K562 (cell line): ENCODE measurements around the gene THOP1. TPM values are rescaled to one million over a fixed set of nuclear protein-coding genes. Genes with fewer than 3 reads are reported as not detected.

Experiments
- EP400 ChIP-seq: fragments of 450-650 bp; IDR thresholded peaks from 2 replicates; pipeline ENCODE4 v1.6.1; 2017; ENCODE audit warnings: antibody characterized with exemption, mild to moderate bottlenecking, moderate library complexity
- JUNB ChIP-seq: fragments of 450-650 bp; formaldehyde crosslinking; conservative IDR thresholded peaks from 2 replicates; pipeline ENCODE4 v1.4.0; 2020; ENCODE audit warnings: mild to moderate bottlenecking
- MBD1 ChIP-seq: fragments of 250-450 bp; sonication (Bioruptor Pico); IDR thresholded peaks from 2 replicates; pipeline ENCODE4 v1.8.0; 2022; ENCODE audit warnings: inconsistent platforms
- MCM2 ChIP-seq: fragments of 450-650 bp; IDR thresholded peaks from 2 replicates; pipeline ENCODE4 v1.6.1; 2017; ENCODE audit warnings: low read depth, mild to moderate bottlenecking
- MIER1 ChIP-seq: fragments of 450-650 bp; IDR thresholded peaks from 2 replicates; pipeline ENCODE4 v1.6.1; 2016; ENCODE audit warnings: antibody characterized with exemption, mild to moderate bottlenecking, low read depth
- ZBTB40 ChIP-seq, 2 experiments: fragments of 450-650 bp in 1 of 2; sonication (generic) in 1 of 2; formaldehyde crosslinking in 1 of 2; IDR thresholded peaks; 2 replicates each; pipeline versions ENCODE4 v1.7.1 to v1.9.0; 2016 to 2022; ENCODE audit warnings: inconsistent platforms in 1 of 2, mild to moderate bottlenecking in 1 of 2, missing genetic modification reagents in 1 of 2
- ZNF12 ChIP-seq: sonication (generic); formaldehyde crosslinking; IDR thresholded peaks from 2 replicates; pipeline ENCODE4 v1.4.0; 2020; ENCODE audit warnings: mild to moderate bottlenecking, missing genetic modification reagents
- ZNF24 ChIP-seq: fragments of 450-650 bp; IDR thresholded peaks from 2 replicates; pipeline ENCODE4 v1.6.1; 2016
- ZNF695 ChIP-seq: fragments of 450-650 bp; formaldehyde crosslinking; IDR thresholded peaks from 2 replicates; pipeline ENCODE4 v1.4.0; 2020; ENCODE audit warnings: mild to moderate bottlenecking, moderate library complexity
- polyA plus RNA-seq, 8 experiments: library from polyadenylated mRNA; depleted of rRNA in 4 of 8; stranded (reverse) in 5 of 8; unstranded in 3 of 8; fragments of >200 nt; fragmentation: Nextera tagmentation in 2 of 8; fragmentation: Illumina TruSeq in 1 of 8; extraction: Ambion mirVana in 2 of 8; extraction: Trizol in 1 of 8; gene quantifications; 2 replicates each; pipeline versions ENCODE4 v1.2.1 to v1.2.3, GENCODE V29; 2011 to 2014; ENCODE audit warnings: inconsistent platforms in 1 of 8, missing spikeins in 1 of 8
- total RNA-seq, 7 experiments: library from RNA; depleted of rRNA in 6 of 7; stranded (reverse); fragments of >200 nt in 6 of 7; fragmentation: Illumina TruSeq in 2 of 7; extraction: Trizol in 2 of 7; gene quantifications; 2 replicates each; pipeline versions ENCODE4 v1.2.1 to v1.2.3, GENCODE V29; 2011 to 2021; ENCODE audit warnings: low replicate concordance in 1 of 7

The THOP1 gene
- total and polyA plus RNA-seq, 9 of the 15 experiments (the other 6 are each of a cell fraction or from before 2014, with no cell fraction given), result 1.3 to 255 (median 96.1) TPM

- TF ChIP-seq ZBTB40 (IDR thresholded peaks at IDR 0.05) (peak; percentile 99), ZBTB40 (CRISPR knock-in tag; IDR thresholded peaks at IDR 0.05) (no peak), MIER1 (peak; percentile 99), MBD1 (CRISPR knock-in tag) (no peak), EP400 (no peak; the same call in 1 of the 2 replicates), ZNF695 (CRISPR knock-in tag) (no peak), ZNF24 (peak; percentile 76), ZNF12 (CRISPR knock-in tag) (peak; percentile 80; the same call in 1 of the 2 replicates), JUNB (no peak), MCM2 (no peak)
Measured at GRCh38 chr19:2739602-2740313, 45.5 kb upstream of the THOP1 start, which contains the start of gene SLC39A3 (continued).
